NCI-H82 treated with DMSO at 0.1 percent for 48 hours (cell line): ENCODE results near the gene CCDC3.
"Not testable (repeated sequence)": the region's sequence is repeated elsewhere in the genome, so short reads cannot be mapped to it uniquely, and the experiment has no call there.

Experiments used
- DNase-seq: peaks from one replicate; lab custom pipeline; 2025; ENCODE audit not compliant: unreplicated experiment; lab: John Stamatoyannopoulos, UW

Gene CCDC3

DNA sequence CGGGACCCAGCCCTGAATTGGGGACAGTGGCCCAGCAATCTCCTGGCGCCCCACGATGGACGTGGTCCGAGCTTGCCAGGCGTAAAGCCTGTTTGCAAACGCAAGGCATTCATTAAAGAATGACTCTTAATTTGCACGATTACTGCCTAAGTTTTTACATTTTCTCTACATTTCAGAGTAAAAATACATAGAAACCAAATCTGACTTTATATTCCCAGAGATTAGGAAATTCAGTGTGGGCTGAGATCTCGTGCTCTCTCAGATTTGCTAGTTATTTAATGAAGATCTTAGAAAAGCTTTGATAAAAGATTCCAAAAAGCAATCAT lies 337 bp upstream of the CCDC3 start:
- DNase-seq, result no peak

- no peak for DNase-seq
Observed at GRCh38 chr10:13000431-13000830, 1.1 kb downstream of the CCDC3 start.

GRCh38 chr10:12999849-13000248 lies 1.7 kb downstream of the CCDC3 start:
- DNase-seq, result no peak

- DNase-seq, result no peak
Observed at GRCh38 chr10:12995425-12995861, 6.1 kb downstream of the CCDC3 start.

GRCh38 chr10:12993595-12993994 lies 7.9 kb downstream of the CCDC3 start:
- DNase-seq, result no peak

DNA sequence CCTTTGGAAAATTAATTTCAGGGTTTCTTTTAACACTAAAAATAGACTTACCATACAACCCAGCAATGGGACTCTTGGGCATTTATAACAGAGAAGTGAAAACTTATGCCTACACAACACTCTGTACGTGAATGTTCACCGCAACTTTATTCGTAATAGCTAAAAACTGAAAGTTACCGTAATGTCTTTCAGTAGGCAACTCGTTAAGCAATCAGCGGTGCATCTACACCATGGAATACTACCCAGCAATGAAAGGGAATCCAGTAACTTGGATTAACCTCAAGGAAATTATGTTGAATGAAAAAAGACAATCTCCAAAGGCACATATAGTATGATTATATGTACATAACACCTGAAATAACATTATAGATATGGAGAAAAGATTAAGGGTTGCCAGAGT lies 16.2 kb downstream of the CCDC3 start:
- DNase-seq, result no peak

- no peak for DNase-seq
Observed at GRCh38 chr10:12984165-12984747, 17.3 kb downstream of the CCDC3 start.

DNA sequence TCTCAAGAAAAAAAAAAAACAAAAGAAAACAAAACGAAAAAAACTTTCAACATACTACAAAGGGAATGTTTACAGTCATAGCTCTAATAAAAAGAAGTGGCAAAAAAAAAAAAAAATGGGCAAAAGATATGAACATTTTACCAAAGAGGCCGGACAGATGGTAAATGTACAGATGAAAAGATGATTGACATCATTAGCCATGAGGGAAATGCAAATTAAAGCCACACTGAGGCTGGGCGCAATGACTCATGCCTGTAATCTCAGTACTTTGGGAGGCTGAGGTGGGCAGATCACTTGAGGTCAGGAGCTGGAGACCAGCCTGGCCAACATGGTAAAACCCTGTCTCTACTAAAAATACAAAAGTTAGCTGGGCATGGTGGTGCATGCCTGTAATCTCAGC lies 17.9 kb downstream of the CCDC3 start:
- DNase-seq, result not testable (repeated sequence)

GRCh38 chr10:12981570-12981969 lies 19.9 kb downstream of the CCDC3 start:
- DNase-seq, result no peak

GRCh38 chr10:12980713-12981306 lies 20.7 kb downstream of the CCDC3 start:
- no peak for DNase-seq

DNA sequence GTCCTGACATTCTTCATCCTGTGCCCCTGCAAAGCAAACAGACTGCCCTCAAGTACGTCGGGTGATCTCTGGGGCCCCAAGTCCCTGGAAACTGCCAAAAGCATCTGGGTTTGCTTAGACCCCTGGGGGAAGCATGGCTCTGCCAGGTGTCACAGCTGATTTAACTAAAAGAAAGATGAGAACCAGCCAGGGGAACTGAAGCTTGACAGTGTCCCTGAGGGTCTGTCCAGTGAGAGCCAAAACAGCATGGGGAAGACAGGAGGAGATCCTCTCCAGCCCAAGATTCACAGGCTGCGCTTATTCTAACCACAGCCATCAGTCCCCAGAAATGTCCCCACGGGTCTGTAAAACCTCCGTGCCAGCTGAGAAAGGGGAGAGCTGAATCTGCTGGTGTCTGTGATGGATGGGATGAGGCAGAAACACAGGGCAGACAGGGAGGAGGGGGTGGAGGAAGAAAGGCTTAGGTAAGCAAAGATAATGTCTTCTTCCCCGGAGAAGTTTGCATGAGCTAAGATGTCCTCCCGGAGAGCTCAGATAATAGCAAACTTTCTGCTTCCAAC lies 21.3 kb downstream of the CCDC3 start:
- DNase-seq, result no peak

DNA sequence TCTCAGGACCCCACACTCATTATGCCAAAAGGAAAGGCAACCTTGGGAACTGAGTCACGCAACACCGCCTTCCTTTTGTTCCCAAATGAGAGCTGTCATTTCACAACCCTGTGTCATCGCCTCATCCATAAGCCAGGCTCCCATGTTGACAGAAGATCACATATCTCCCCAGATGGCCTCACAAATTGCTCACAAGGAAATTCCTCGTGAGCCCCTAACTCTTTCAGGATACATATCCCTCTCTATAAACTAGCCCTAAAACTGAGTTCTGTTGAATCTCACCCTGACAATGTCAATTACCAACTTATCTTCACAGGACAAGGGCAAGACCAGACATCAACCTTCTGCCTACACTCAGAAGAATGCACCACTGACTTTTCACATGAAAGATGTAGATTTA lies 22.6 kb downstream of the CCDC3 start:
- DNase-seq, result no peak

DNA sequence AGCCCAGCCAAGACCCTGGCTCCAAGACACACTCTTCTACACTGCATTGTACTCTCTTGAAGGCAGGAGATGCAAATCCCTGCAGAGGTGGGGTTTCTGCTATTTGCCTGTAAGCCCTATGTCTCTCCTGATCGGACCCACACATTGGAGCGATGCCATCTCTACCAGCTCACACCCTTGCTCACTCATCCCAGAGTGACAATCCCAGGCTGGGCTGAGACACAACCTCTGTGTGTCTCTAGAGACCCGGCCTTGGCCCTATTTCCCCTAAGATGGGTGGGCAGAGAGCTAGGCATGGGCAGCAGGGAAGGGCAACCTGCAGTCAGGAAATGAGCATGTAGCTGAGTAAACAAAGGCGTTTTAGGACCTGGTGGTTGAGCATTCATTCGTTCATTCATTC lies 25.6 kb downstream of the CCDC3 start:
- DNase-seq, result no peak

DNA sequence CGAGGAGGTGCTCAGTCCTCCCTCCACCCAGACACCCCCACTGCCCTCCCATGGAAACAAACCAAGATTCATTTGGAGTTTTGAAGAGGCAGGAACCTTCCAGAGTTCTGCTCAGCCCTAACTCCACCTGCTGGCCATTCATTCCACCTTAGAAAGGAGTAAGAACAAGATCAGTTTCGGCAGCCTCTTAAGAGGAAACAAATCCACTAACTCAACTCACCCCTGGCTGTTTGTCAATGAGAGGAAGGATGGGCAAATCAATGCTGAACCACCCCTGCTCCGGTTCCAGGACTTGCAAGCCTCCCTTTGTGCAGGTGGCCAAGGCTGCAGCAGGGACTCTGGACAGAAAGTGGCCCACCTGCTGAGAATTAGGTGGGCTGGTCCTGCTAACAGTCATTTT lies 26.2 kb downstream of the CCDC3 start:
- DNase-seq, result no peak

DNA sequence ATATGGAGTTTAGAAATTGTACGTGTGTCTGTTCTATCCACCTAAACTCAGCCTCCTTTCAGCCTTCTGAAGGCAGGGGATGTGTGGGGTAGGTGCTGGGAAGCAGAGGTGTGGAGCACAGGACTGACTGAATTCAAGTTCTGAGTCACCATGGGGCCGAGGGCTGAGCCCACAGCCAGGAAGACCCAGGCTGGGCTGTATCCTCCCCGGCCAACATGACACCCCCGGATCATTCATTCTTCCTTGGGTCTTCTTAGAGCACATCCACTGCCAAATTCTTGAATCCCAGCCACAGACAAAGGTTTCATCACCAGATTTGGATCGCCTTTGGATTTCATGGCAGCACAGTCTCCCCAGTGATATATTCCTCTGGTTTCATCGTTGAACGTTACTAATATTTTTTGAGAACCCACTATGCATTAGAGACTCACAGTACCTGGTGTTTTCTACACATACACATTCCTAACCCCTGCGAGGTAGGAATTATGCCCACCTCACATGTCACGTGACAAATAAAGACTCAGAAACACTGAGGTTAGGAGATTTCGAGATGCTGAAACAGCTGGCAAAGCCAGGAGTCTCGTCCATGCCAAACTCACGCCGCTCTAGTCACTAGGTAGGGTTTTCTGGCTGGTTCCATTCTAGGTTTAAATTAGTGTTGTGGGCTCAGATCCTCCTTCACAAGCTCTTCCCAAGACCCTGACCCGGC lies 26.9 kb downstream of the CCDC3 start:
- no peak for DNase-seq

GRCh38 chr10:12974078-12974477 lies 27.4 kb downstream of the CCDC3 start:
- no peak for DNase-seq

DNA sequence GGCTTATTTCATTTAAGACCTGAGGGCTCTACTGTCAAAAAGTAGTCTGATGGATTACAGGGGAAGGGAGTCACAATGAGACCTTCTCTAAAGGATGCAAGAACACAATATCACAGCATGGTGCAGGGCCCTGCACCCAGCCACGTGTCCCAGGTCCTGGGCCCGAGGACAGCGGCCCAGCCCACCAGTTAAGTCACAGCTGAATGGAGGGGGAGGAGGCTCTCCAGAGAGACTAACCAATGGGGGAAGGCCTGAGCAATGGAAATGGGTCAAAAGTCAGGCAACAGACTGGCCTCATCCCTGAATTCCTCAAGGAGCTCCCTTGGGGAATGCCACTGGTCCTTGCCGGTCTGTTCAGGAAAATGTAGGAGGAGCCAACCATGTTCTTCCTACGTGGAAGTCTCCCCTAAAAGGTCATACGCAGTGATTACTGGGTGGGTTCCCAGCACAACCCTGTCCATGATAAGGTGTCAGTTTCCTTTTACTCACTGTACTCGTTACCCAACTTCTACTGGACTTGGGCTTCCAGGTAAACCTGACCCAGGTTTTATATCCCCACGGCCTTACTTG lies 28.3 kb downstream of the CCDC3 start:
- DNase-seq, result no peak

- DNase-seq, result no peak
Observed at GRCh38 chr10:12972146-12972545, 29.4 kb downstream of the CCDC3 start.

DNA sequence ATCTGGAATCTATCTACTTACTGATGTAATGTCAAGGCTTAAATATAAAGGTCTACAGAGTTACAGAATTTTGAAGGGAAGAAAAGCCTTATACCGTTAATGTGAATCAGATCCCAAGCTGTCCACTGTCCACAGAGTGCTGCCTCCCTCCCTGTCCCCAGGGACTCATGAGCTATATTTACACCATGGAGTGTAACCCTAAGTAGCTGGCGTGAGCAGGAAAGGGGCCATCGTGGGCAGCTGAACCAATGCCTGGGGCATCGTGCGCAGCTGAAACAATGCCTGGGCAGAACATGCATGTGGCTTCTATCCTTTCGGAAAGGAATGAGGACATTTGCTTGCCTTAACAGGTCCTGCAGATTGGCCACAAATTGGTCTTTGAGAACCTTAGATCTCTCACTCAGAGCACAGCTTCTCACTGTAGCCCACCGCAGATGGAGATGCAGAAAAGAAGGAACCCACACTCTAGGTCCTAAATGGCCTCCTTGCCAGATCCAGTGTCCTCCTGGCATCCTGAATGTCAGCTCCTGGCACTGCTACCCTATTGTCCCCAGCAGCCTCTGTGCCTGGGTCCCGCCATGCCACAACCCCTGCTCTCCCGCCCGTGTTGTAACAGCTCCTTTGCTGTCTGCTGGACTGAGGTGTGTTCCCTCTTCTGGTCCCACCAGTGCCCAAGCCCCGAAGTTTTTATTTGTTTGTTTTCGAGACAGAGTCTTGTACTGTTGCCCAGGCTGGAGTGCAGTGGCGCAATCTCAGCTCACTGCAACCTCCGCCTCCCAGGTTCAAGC lies 30.3 kb downstream of the CCDC3 start:
- no peak for DNase-seq

DNA sequence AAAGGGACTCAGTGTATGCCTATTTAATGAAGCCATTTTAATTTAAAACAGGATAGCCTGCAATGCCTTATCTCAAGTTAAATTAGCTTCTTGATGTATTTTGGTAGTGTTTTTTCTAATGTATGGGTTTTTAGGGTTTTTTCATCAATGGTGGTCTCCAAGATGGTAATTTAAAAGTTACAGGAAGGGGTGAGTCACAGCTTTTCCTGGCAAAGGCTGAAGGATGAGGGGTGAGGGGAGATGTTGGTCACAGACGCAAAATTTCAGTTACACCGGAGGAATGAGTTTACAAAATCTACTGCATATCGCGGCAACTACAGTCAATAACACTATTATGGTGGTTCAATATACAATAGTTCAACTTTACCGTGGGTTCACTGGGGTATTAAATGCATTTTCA lies 31.6 kb downstream of the CCDC3 start:
- DNase-seq, result no peak

DNA sequence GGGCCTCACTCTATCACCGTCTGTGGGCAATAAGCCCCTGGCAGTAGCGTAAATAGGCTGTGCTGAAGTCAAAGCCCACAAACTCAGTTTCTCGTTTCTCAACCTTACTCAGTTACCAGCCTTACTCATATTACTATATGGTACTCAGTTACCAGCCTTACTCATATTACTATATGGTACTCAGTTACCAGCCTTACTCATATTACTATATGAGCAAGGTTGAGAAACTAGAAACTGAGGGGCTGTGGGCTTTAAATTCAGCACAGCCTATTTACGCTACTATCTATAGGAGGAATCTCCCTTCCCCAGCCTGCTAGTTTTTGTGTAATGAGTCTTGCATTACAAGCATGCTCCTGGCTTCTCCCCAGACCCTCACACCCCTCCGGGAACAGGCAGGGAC lies 35.4 kb downstream of the CCDC3 start:
- no peak for DNase-seq
